Activated CD4-positive, alpha-beta T cell treated with anti-CD3 and anti-CD28 coated beads for 4 hours (primary cell): ENCODE measurements around the gene PSTPIP2.
"Not testable (repeated sequence)": the region's sequence is repeated elsewhere in the genome, so short reads cannot be mapped to it uniquely, and the experiment has no call there.

ENCODE experiments used
- DNase-seq, 2 donors: peaks; one replicate each; pipeline ENCODE4 v3.0.0-alpha.2; 2020

The PSTPIP2 gene

GRCh38 chr18:45976974-45977373, 95.1 kb downstream of the PSTPIP2 start:
- no peak for DNase-seq

- DNase-seq = no peak
Observed at GRCh38 chr18:45976566-45976965, 95.5 kb downstream of the PSTPIP2 start.

GRCh38 chr18:45974088-45974536, 97.9 kb downstream of the PSTPIP2 start:
- DNase-seq = peak; percentile 68 to 75

- DNase-seq = peak; percentile 89 to 90
Observed at GRCh38 chr18:45967007-45967706, 104.9 kb downstream of the PSTPIP2 start, which contains the start of gene EPG5. Gene EPG5, minus strand, starts transcription at chr18:45967329. Its CDS starts 90 bp downstream, at chr18:45967239.

GRCh38 chr18:45964913-45965312, 107.1 kb downstream of the PSTPIP2 start:
- not testable (repeated sequence) for DNase-seq

GRCh38 chr18:45962866-45963265, 109.2 kb downstream of the PSTPIP2 start:
- no peak for DNase-seq

- peak in 1 of 2 donors; percentile 40 for DNase-seq
Observed at GRCh38 chr18:45962461-45962860, 109.6 kb downstream of the PSTPIP2 start.

- DNase-seq = not testable (repeated sequence)
Observed at GRCh38 chr18:45959484-45959883, 112.6 kb downstream of the PSTPIP2 start.

GRCh38 chr18:45958730-45959129, 113.3 kb downstream of the PSTPIP2 start:
- no peak for DNase-seq

GRCh38 chr18:45958027-45958426, 114.0 kb downstream of the PSTPIP2 start:
- DNase-seq = no peak

- no peak for DNase-seq
Observed at GRCh38 chr18:45957100-45957499, 115.0 kb downstream of the PSTPIP2 start.

- no peak for DNase-seq
Observed at GRCh38 chr18:45954070-45954934, 117.8 kb downstream of the PSTPIP2 start.

GRCh38 chr18:45951016-45951714, 120.9 kb downstream of the PSTPIP2 start:
- no peak for DNase-seq

- DNase-seq = no peak
Observed at GRCh38 chr18:45945669-45946068, 126.4 kb downstream of the PSTPIP2 start.

- DNase-seq = no peak
Observed at GRCh38 chr18:45940724-45941123, 131.3 kb downstream of the PSTPIP2 start.

- no peak for DNase-seq
Observed at GRCh38 chr18:45939236-45939635, 132.8 kb downstream of the PSTPIP2 start.

- DNase-seq = no peak
Observed at GRCh38 chr18:45938488-45938935, 133.5 kb downstream of the PSTPIP2 start.

GRCh38 chr18:45935591-45936335, 136.3 kb downstream of the PSTPIP2 start:
- no peak for DNase-seq
